PFSK-1 (cell line): Measurements from ENCODE around the gene TAF3.

Source experiments
- FOXP2 ChIP-seq: optimal IDR thresholded peaks from 2 replicates; pipeline ENCODE3; 2011; ENCODE audit warnings: borderline replicate concordance, control low read depth, inconsistent platforms; ENCODE audit not compliant: insufficient read depth; ENCODE audit errors: extremely low read length, extremely low read depth
- POLR2AphosphoS5 ChIP-seq: IDR thresholded peaks from 2 replicates; pipeline ENCODE4 v1.6.1; 2012; ENCODE audit warnings: low read depth, mild to moderate bottlenecking, control low read depth, low read length, moderate library complexity
- SIN3A ChIP-seq: IDR thresholded peaks from 2 replicates; pipeline ENCODE4 v1.6.1; 2012; ENCODE audit warnings: mild to moderate bottlenecking, low read length, moderate library complexity, borderline replicate concordance; ENCODE audit not compliant: insufficient read depth
- TAF1 ChIP-seq: IDR thresholded peaks from 2 replicates; pipeline ENCODE4 v1.6.1; 2012; ENCODE audit warnings: low read length, control low read depth, borderline replicate concordance; ENCODE audit not compliant: insufficient read depth

- 0 out of 2 replicates have a peak, but pooled peaks have one; percentile 6 for TF ChIP-seq POLR2AphosphoS5
- no peak for TF ChIP-seq TAF1
- no peak for TF ChIP-seq SIN3A
- no peak for TF ChIP-seq FOXP2
Measured at GRCh38 chr10:8063935-8064334, 245.6 kb downstream of the TAF3 start.
